GM12878 (cell line): ENCODE results near the gene ANKRD61. TPM values are rescaled to one million over a fixed set of nuclear protein-coding genes. Genes with fewer than 3 reads are reported as not detected.

Source experiments
- ATAC-seq: fragments of 200-7000 bp; cut with Tn5 transposase; 3 replicates; pipeline ENCODE4 v1.9.1; 2020; ENCODE audit warnings: mild to moderate bottlenecking, moderate library complexity
- BruUV-seq: library from RNA; stranded (reverse); fragments of 400-500 nt; replicated peaks from 2 replicates; lab custom pipeline; 2021; lab: Mats Ljungman, UMichigan
- CTCF ChIA-PET: fragments of 300-600 bp; sonication (Branson Sonifier 250); formaldehyde crosslinking; extraction: SDS; loops from one replicate; lab custom pipeline; 2021; ENCODE audit warnings: inconsistent platforms; lab: Yijun Ruan, JAX
- POLR2A ChIA-PET: fragments of 350-600 bp; formaldehyde crosslinking; extraction: SDS; loops from one replicate; lab custom pipeline; 2021; ENCODE audit warnings: inconsistent platforms; lab: Charles Lee
- RAD21 ChIA-PET: fragments of 300-600 bp; sonication (Branson Sonifier 250); formaldehyde crosslinking; loops from one replicate; lab custom pipeline; 2023; ENCODE audit warnings: antibody characterized with exemption; ENCODE audit not compliant: unreplicated experiment; lab: Charles Lee
- SMC1A ChIA-PET: fragments of 300-600 bp; sonication (Branson Sonifier 250); formaldehyde crosslinking; loops from one replicate; lab custom pipeline; 2023; ENCODE audit not compliant: unreplicated experiment, uncharacterized antibody; lab: Charles Lee
- DNase-seq: peaks from one replicate; pipeline ENCODE4 v3.0.0-alpha.2; 2011; ENCODE audit warnings: low read depth, low spot score
- FAIRE-seq: peaks from 3 replicates; lab custom pipeline; 2011; peaks lifted over from hg19 to GRCh38; lab: Jason Lieb, UNC
- H2AFZ ChIP-seq: 2 replicates; pipeline ENCODE4 v1.6.0; 2011; ENCODE audit warnings: low read depth, low read length, control low read depth; ENCODE audit not compliant: control insufficient read depth
- H3K27ac ChIP-seq: 2 replicates; pipeline ENCODE4 v1.5.1; 2011; ENCODE audit warnings: control low read depth; ENCODE audit not compliant: control insufficient read depth, insufficient read depth
- H3K27me3 ChIP-seq, 2 experiments: replicated peaks in 1 of 2; 2 replicates each; pipeline versions ENCODE4 v1.6.0 to v1.6.1; 2011; ENCODE audit warnings: low read length in 1 of 2; ENCODE audit not compliant: control insufficient read depth in 2 of 2, insufficient read depth in 2 of 2
- H3K36me3 ChIP-seq, 2 experiments: 2 replicates each; pipeline ENCODE4 v1.5.1; 2011; ENCODE audit warnings: low read length in 1 of 2; ENCODE audit not compliant: control insufficient read depth in 2 of 2, insufficient read depth in 2 of 2
- H3K4me1 ChIP-seq: 2 replicates; pipeline ENCODE4 v1.6.1; 2011; ENCODE audit warnings: mild to moderate bottlenecking, low read length, moderate library complexity, mixed read lengths; ENCODE audit not compliant: control insufficient read depth, insufficient read depth
- H3K4me2 ChIP-seq: 2 replicates; pipeline ENCODE4 v1.6.0; 2011; ENCODE audit warnings: control low read depth; ENCODE audit not compliant: control insufficient read depth, insufficient read depth
- H3K4me3 ChIP-seq: fragments of 200-600 bp; sonication (generic); 2 replicates; pipeline ENCODE4 v1.5.1; 2016
- H3K79me2 ChIP-seq: 2 replicates; pipeline ENCODE4 v1.6.0; 2011; ENCODE audit warnings: low read length; ENCODE audit not compliant: control insufficient read depth, insufficient read depth
- H3K9ac ChIP-seq: 2 replicates; pipeline ENCODE4 v1.8.0; 2011; ENCODE audit warnings: low read length, control low read depth, mixed read lengths; ENCODE audit not compliant: control insufficient read depth, insufficient read depth
- H3K9me3 ChIP-seq: replicated peaks from 3 replicates; pipeline ENCODE4 v1.5.1; 2011; ENCODE audit warnings: mild to moderate bottlenecking, low read length; ENCODE audit not compliant: control insufficient read depth, insufficient read depth
- H4K20me1 ChIP-seq: 2 replicates; pipeline ENCODE4 v1.6.0; 2011; ENCODE audit not compliant: control insufficient read depth, insufficient read depth
- CEBPZ ChIP-seq: fragments of 150-350 bp; IDR thresholded peaks from 2 replicates; pipeline ENCODE4 v1.6.1; 2016; ENCODE audit warnings: low read depth, low read length
- IRF3 ChIP-seq: fragments of 450-650 bp; IDR thresholded peaks from 2 replicates; pipeline ENCODE4 v1.6.1; 2014; ENCODE audit warnings: mild to moderate bottlenecking
- KDM1A ChIP-seq: fragments of 200-600 bp; sonication (generic); IDR thresholded peaks from 2 replicates; pipeline ENCODE4 v1.6.1; 2016; ENCODE audit warnings: borderline replicate concordance
- MXI1 ChIP-seq: fragments of 150-350 bp; IDR thresholded peaks from 2 replicates; pipeline ENCODE4 v1.6.1; 2011; ENCODE audit warnings: low read depth, mild to moderate bottlenecking, inconsistent platforms, low read length, improper control_type of control experiment
- PKNOX1 ChIP-seq: fragments of 450-650 bp; IDR thresholded peaks from 2 replicates; pipeline ENCODE4 v1.6.1; 2016; ENCODE audit warnings: mild to moderate bottlenecking
- RAD51 ChIP-seq: fragments of 450-650 bp; IDR thresholded peaks from 2 replicates; pipeline ENCODE4 v1.6.1; 2016; ENCODE audit warnings: moderate library complexity, mild to moderate bottlenecking, inconsistent platforms
- WGBS: methylation state at CpG from one replicate; pipeline ENCODE4 v1.1.6; 2016; ENCODE audit warnings: low lambda C conversion rate; ENCODE audit not compliant: insufficient replicate concordance, insufficient coverage; ENCODE audit errors: missing lambda C conversion rate; 5-methylcytosine and 5-hydroxymethylcytosine counted together
- in situ Hi-C: fragments of 300-500 bp; cut with MboI; formaldehyde crosslinking; loops from 9 replicates; pipeline ENCODE4 v1.14.3; 2018; ENCODE audit warnings: mixed read lengths
- intact Hi-C: fragments of 100-400 bp; cut with micrococcal nuclease; formaldehyde crosslinking; loops from one replicate; pipeline ENCODE4 v1.14.2; 2022; ENCODE audit not compliant: unreplicated experiment
- polyA plus RNA-seq, 11 experiments: library from polyadenylated mRNA; depleted of rRNA in 4 of 11; unstranded in 6 of 11; stranded (reverse) in 5 of 11; fragments of >200 nt; fragmentation: Nextera tagmentation in 4 of 11; fragmentation: Illumina TruSeq in 1 of 11; extraction: Ambion mirVana in 4 of 11; extraction: Trizol in 1 of 11; gene quantifications; 1 replicate in 1 of 11; 2 replicates in 10 of 11; pipeline versions ENCODE4 v1.2.1 to v1.2.3, GENCODE V29; 2011 to 2016; ENCODE audit warnings: inconsistent platforms in 2 of 11, missing spikeins in 2 of 11, low read depth in 1 of 11
- total RNA-seq, 4 experiments: library from RNA; depleted of rRNA in 3 of 4; stranded (reverse); fragments of >200 nt in 3 of 4; fragmentation: Illumina TruSeq in 1 of 4; extraction: Trizol in 1 of 4; gene quantifications; 2 replicates each; pipeline versions ENCODE4 v1.2.1 to v1.2.3, GENCODE V29; 2013 to 2021

Gene ANKRD61
- total and polyA plus RNA-seq, 10 of the 15 experiments (the other 5 are each of a cell fraction or from before 2014, with no cell fraction given), result 0.11 to 0.64 (median 0.28) TPM

GRCh38 chr7:6032641-6033040, 1.5 kb downstream of the ANKRD61 start:
- CTCF ChIA-PET, result no interaction called here
- FAIRE-seq (no peak), DNase-seq (no peak), ATAC-seq (no peak)
- Histone ChIP-seq H3K4me3 (no peak overlapping the region), H3K9me3 (no peaks in the 10 kb centered on the region), H3K36me3 (peaks cover 5 to 11% of the 10 kb centered on the region in 2 experiments), H3K27ac (no peak overlapping the region), H3K79me2 (no peaks in the 10 kb centered on the region), H3K27me3 (no peaks in the 10 kb centered on the region), H3K4me1 (no peaks in the 10 kb centered on the region), H4K20me1 (no peaks in the 10 kb centered on the region)
- intact Hi-C loops (no loop called here), in situ Hi-C loops (no loop called here)
- SMC1A ChIA-PET, result no interaction called here
- POLR2A ChIA-PET, result interaction anchor here (0.5 to 0.6 kb wide), 3 partner anchors 11 to 349 kb away, joined by 3 to 8 read pairs (median 3); no protein-coding TSS in a partner anchor
- 81% methylated on average over 7 of the region's 7 CpGs for WGBS
- TF ChIP-seq PKNOX1 (no peak), CEBPZ (no peak), KDM1A (no peak), RAD51 (no peak), MXI1 (no peak), IRF3 (no peak)
- TF ChIP-seq, all 136 proteins: peak for 0
- Histone ChIP-seq H3K4me2 (no peak overlapping the region), H2AFZ (no peak overlapping the region), H3K9ac (no peak overlapping the region)
- RAD21 ChIA-PET, result no interaction called here
- BruUV-seq, result no TSS peak
